Measurements from ENCODE around the gene CAMLG. TPM values are rescaled to one million over a fixed set of nuclear protein-coding genes. Genes with fewer than 3 reads are reported as not detected.

Gene CAMLG
- total and polyA plus RNA-seq, 2 of the 8 experiments (the other 6 are each of a cell fraction or from before 2014, with no cell fraction given) = 12.3 to 42.8 TPM

GRCh38 chr5:134708301-134708700 is 30.0 kb upstream of the CAMLG start (continued):
- TF ChIP-seq ATF2 (IDR thresholded peaks at IDR 0.05; ENCODE audit: low read length) (no peak), POU5F1 (IDR thresholded peaks at IDR 0.05; ENCODE audit: low read depth, low read length) (no peak), RNF2 (IDR thresholded peaks at IDR 0.05; ENCODE audit: borderline replicate concordance, low read depth, low read length, missing control alignments, poor library complexity, severe bottlenecking) (no peak)

Measured in H1 (cell line).